D721Med (cell line): Measurements from ENCODE around the gene LENG8.

Experiments
- DNase-seq: peaks from one replicate; pipeline ENCODE4 v3.0.0; 2011; ENCODE audit warnings: low spot score; ENCODE audit not compliant: insufficient read length
- FAIRE-seq: peaks from 2 replicates; lab custom pipeline; 2011; peaks lifted over from hg19 to GRCh38; lab: Jason Lieb, UNC
- TF ChIP-seq, protein P1 (sequence below): IDR thresholded peaks from 2 replicates; pipeline ENCODE4 v1.5.1; 2012; ENCODE audit warnings: mild to moderate bottlenecking, control low read depth; ENCODE audit not compliant: insufficient read depth; ENCODE audit errors: missing control alignments

Gene LENG8

DNA sequence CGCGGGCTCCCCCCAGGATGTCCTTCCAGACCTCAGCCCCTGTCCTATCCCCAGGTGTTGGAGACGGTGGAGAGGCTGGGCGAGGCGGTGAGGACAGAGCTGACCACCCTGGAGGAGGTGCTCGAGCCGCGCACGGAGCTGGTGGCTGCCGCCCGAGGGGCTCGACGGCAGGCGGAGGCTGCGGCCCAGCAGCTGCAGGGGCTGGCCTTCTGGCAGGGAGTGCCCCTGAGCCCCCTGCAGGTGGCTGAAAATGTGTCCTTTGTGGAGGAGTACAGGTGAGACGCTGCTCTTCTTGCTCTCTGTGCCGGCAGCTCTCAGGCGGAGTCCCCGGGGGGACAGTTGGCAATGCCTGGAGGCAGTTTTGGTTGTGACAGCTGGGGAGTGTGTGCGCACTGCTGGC lies 26.9 kb upstream of the LENG8 start:
- TF ChIP-seq, protein P1, sequence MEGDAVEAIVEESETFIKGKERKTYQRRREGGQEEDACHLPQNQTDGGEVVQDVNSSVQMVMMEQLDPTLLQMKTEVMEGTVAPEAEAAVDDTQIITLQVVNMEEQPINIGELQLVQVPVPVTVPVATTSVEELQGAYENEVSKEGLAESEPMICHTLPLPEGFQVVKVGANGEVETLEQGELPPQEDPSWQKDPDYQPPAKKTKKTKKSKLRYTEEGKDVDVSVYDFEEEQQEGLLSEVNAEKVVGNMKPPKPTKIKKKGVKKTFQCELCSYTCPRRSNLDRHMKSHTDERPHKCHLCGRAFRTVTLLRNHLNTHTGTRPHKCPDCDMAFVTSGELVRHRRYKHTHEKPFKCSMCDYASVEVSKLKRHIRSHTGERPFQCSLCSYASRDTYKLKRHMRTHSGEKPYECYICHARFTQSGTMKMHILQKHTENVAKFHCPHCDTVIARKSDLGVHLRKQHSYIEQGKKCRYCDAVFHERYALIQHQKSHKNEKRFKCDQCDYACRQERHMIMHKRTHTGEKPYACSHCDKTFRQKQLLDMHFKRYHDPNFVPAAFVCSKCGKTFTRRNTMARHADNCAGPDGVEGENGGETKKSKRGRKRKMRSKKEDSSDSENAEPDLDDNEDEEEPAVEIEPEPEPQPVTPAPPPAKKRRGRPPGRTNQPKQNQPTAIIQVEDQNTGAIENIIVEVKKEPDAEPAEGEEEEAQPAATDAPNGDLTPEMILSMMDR, result no peak
- FAIRE-seq, result no peak
- no peak for DNase-seq

GRCh38 chr19:54424201-54424600 lies 24.8 kb upstream of the LENG8 start:
- DNase-seq (no peak), FAIRE-seq (no peak)
- TF ChIP-seq, protein P1, result no peak

DNA sequence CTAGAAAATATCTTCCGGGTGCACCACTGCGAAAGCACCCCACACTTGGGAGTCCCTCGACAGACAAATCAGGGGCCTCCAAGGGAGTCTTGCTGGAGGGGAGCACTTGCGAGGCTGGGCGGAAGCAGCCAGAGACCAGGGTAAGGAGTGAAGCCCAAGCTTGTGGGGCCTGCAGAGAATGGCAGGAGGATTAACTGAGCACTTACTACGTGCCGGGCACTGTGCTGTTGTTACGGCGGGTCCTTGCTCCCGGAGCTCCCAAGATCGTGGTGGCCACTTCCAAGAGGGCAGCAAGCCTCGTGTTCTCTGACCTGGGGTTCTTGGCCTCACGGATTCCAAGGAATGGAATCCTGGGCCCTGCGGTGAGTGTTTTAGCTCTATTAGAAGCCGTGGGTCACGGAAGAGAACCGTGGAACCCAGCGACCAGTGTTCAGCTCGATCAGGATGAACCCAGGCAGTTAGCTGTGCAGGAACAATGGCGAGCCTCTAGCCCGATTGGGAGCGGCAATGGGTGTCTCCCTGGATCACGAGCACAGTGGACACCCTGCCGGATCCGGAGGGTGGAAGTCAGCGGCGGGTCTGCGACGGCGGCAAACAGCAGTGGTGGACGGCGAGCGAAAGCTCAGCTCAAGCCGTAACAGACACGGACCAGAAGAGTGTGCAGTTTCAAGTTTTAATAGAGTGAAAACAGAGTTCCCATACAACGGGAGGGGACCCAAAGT lies 24.2 kb upstream of the LENG8 start:
- no peak for DNase-seq
- FAIRE-seq, result no peak
- TF ChIP-seq, protein P1, result no peak

- FAIRE-seq (no peak), DNase-seq (no peak)
- TF ChIP-seq, protein P1, result no peak
Observed at GRCh38 chr19:54425382-54425723, 23.6 kb upstream of the LENG8 start.

DNA sequence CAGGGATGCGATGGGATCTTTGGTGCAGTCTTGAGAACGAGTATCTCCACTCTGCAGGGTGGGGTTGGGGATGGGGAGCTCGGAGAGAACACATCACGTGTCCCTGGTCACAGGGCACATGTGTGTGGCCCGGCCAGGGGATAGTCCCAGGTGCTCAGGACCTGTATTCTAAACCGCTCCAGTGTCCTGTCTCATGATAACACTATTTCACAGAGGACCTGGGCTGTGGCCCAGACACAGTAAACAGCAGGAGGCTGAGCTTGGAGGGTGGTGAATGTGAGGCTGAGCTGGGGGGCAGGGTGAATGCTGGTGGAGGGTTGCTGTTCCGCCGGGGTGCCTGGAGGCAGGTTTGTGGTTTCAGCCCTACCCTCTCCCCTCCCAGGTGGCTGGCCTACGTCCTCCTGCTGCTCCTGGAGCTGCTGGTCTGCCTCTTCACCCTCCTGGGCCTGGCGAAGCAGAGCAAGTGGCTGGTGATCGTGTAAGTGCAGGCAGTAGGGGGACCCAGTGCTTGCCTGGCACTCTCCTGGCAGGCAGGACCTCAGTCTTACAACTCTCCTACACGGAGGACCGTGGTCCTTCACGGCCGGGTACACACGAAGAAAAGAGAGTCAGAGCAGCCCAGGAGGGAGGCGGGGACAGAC lies 22.6 kb upstream of the LENG8 start:
- TF ChIP-seq, protein P1, result no peak
- FAIRE-seq (no peak), DNase-seq (peak; percentile 11)

- no peak for DNase-seq
- no peak for FAIRE-seq
- TF ChIP-seq, protein P1, result no peak
Observed at GRCh38 chr19:54427586-54427985, 21.4 kb upstream of the LENG8 start.

- DNase-seq (no peak), FAIRE-seq (no peak)
- TF ChIP-seq, protein P1, result no peak
Observed at GRCh38 chr19:54428323-54429175, 20.4 kb upstream of the LENG8 start.
